Duodenal mucosa (tissue), 2 donors: Measurements from ENCODE around the gene ZNF646.
A peak's percentile ranks its signal among the peaks of the same experiment; 100 is the strongest.

ENCODE experiments used
- H3K27ac ChIP-seq: one replicate; pipeline ENCODE4 v1.7.0; 2013; ENCODE audit warnings: low read depth, low read length
- H3K27me3 ChIP-seq, 2 donors: one replicate each; pipeline ENCODE4 v1.7.0; 2013; ENCODE audit warnings: low read length in 2 of 2, control low read depth in 1 of 2; ENCODE audit not compliant: insufficient read depth in 2 of 2, control insufficient read depth in 1 of 2
- H3K36me3 ChIP-seq, 2 donors: one replicate each; pipeline ENCODE4 v1.7.0; 2013; ENCODE audit warnings: low read length in 2 of 2, control low read depth in 1 of 2; ENCODE audit not compliant: insufficient read depth in 2 of 2, control insufficient read depth in 1 of 2
- H3K4me1 ChIP-seq, 2 donors: one replicate each; pipeline ENCODE4 v1.7.0; 2013; ENCODE audit warnings: low read length in 2 of 2, control low read depth in 1 of 2; ENCODE audit not compliant: insufficient read depth in 2 of 2, control insufficient read depth in 1 of 2
- H3K4me3 ChIP-seq, 2 donors: one replicate each; pipeline ENCODE4 v1.7.0; 2013; ENCODE audit warnings: low read length in 2 of 2, low read depth in 1 of 2
- H3K9ac ChIP-seq, 2 donors: one replicate each; pipeline ENCODE4 v1.7.0; 2013; ENCODE audit warnings: low read length in 2 of 2, low read depth in 1 of 2
- H3K9me3 ChIP-seq, 2 donors: one replicate each; pipeline ENCODE4 v1.7.0; 2013; ENCODE audit warnings: low read length in 2 of 2, control low read depth in 1 of 2; ENCODE audit not compliant: control insufficient read depth in 1 of 2

Gene ZNF646

GRCh38 chr16:31129568-31130335 lies 55.5 kb downstream of the ZNF646 start:
- H3K27me3 ChIP-seq = no peaks in the 10 kb centered on the region
- peaks cover 63 to 65% of the 10 kb centered on the region in 2 donors for H3K4me1 ChIP-seq
- peaks cover 20 to 47% of the 10 kb centered on the region in 2 donors for H3K36me3 ChIP-seq
- peak overlapping the region; percentile 92 for H3K27ac ChIP-seq
- H3K4me3 ChIP-seq = no peak overlapping the region
- no peaks in the 10 kb centered on the region for H3K9me3 ChIP-seq
- H3K9ac ChIP-seq = peak overlapping the region; percentile 70 to 100

GRCh38 chr16:31130336-31130891 lies 56.2 kb downstream of the ZNF646 start:
- peaks cover 63 to 65% of the 10 kb centered on the region in 2 donors for H3K4me1 ChIP-seq
- H3K4me3 ChIP-seq = peak overlapping the region in 1 of 2 donors; percentile 15
- H3K36me3 ChIP-seq = peaks cover 20 to 47% of the 10 kb centered on the region in 2 donors
- no peaks in the 10 kb centered on the region for H3K9me3 ChIP-seq
- peak overlapping the region; percentile 70 to 100 for H3K9ac ChIP-seq
- peak overlapping the region; percentile 88 for H3K27ac ChIP-seq
- no peaks in the 10 kb centered on the region for H3K27me3 ChIP-seq

GRCh38 chr16:31130899-31131298 lies 56.7 kb downstream of the ZNF646 start:
- Histone ChIP-seq H3K4me1 (peaks cover 65 to 68% of the 10 kb centered on the region in 2 donors), H3K36me3 (peaks cover 20 to 44% of the 10 kb centered on the region in 2 donors), H3K27me3 (no peaks in the 10 kb centered on the region), H3K4me3 (peak overlapping the region in 1 of 2 donors; percentile 47), H3K9me3 (no peaks in the 10 kb centered on the region), H3K9ac (peak overlapping the region; percentile 66 to 100), H3K27ac (peak overlapping the region; percentile 88)

GRCh38 chr16:31131416-31131815 lies 57.2 kb downstream of the ZNF646 start:
- Histone ChIP-seq H3K27ac (peak overlapping the region; percentile 88), H3K4me1 (peaks cover 66 to 70% of the 10 kb centered on the region in 2 donors), H3K36me3 (peaks cover 20 to 39% of the 10 kb centered on the region in 2 donors), H3K9ac (peak overlapping the region; percentile 66 to 100), H3K9me3 (no peaks in the 10 kb centered on the region), H3K27me3 (no peaks in the 10 kb centered on the region), H3K4me3 (peak overlapping the region; percentile 43 to 47)

- H3K4me1 ChIP-seq = peaks cover 66 to 70% of the 10 kb centered on the region in 2 donors
- peaks cover 19 to 37% of the 10 kb centered on the region in 2 donors for H3K36me3 ChIP-seq
These were observed 57.6 kb downstream of the ZNF646 start for GRCh38 chr16:31131841-31132271.

GRCh38 chr16:31132303-31132979 lies 58.2 kb downstream of the ZNF646 start:
- peaks cover 60 to 68% of the 10 kb centered on the region in 2 donors for H3K4me1 ChIP-seq
- peak overlapping the region; percentile 36 to 47 for H3K4me3 ChIP-seq
- H3K27ac ChIP-seq = peak overlapping the region; percentile 88
- H3K36me3 ChIP-seq = peaks cover 14 to 35% of the 10 kb centered on the region in 2 donors
- no peaks in the 10 kb centered on the region for H3K9me3 ChIP-seq
- peak overlapping the region; percentile 64 to 100 for H3K9ac ChIP-seq
- H3K27me3 ChIP-seq = no peaks in the 10 kb centered on the region

More at GRCh38 chr16:31131841-31132271, 57.6 kb downstream of the ZNF646 start:
- H3K27ac ChIP-seq = peak overlapping the region; percentile 88
- H3K4me3 ChIP-seq = peak overlapping the region; percentile 36 to 47
- no peaks in the 10 kb centered on the region for H3K27me3 ChIP-seq
- H3K9me3 ChIP-seq = no peaks in the 10 kb centered on the region
- H3K9ac ChIP-seq = peak overlapping the region; percentile 66 to 100

- Histone ChIP-seq H3K9ac (peak overlapping the region; percentile 96 to 100), H3K9me3 (no peaks in the 10 kb centered on the region), H3K27me3 (no peaks in the 10 kb centered on the region), H3K27ac (peak overlapping the region; percentile 39), H3K4me1 (peaks cover 55 to 64% of the 10 kb centered on the region in 2 donors), H3K36me3 (peaks cover 10 to 29% of the 10 kb centered on the region in 2 donors), H3K4me3 (peak overlapping the region; percentile 78 to 98)
These were observed 58.9 kb downstream of the ZNF646 start for GRCh38 chr16:31133046-31133501.
